ENCODE data around the gene ANKS1A.
"Not testable (repeated sequence)": the region's sequence is repeated elsewhere in the genome, so short reads cannot be mapped to it uniquely, and the experiment has no call there.

ANKS1A gene

GRCh38 chr6:35105078-35105477 lies 216.0 kb downstream of the ANKS1A start:
- TF ChIP-seq POLR2A (IDR thresholded peaks at IDR 0.05; ENCODE audit: low read length): no peak
- no peak for TF ChIP-seq GATA1 (IDR thresholded peaks at IDR 0.05; ENCODE audit: low read depth, low read length)
- DNase-seq: no peak

GRCh38 chr6:35106061-35106460 lies 217.0 kb downstream of the ANKS1A start:
- DNase-seq: not testable (repeated sequence)

GRCh38 chr6:35107208-35107607 lies 218.2 kb downstream of the ANKS1A start:
- DNase-seq: not testable (repeated sequence)

GRCh38 chr6:35107761-35108160 lies 218.7 kb downstream of the ANKS1A start:
- DNase-seq: not testable (repeated sequence)

- no peak for DNase-seq
- TF ChIP-seq GATA1 (IDR thresholded peaks at IDR 0.05; ENCODE audit: low read depth, low read length): no peak
- no peak for TF ChIP-seq POLR2A (IDR thresholded peaks at IDR 0.05; ENCODE audit: low read length)
Observed at GRCh38 chr6:35108309-35108885, 219.3 kb downstream of the ANKS1A start.

- no peak for DNase-seq
- TF ChIP-seq POLR2A (IDR thresholded peaks at IDR 0.05; ENCODE audit: low read length) (no peak), GATA1 (IDR thresholded peaks at IDR 0.05; ENCODE audit: low read depth, low read length) (no peak)
Observed at GRCh38 chr6:35120746-35121145, 231.7 kb downstream of the ANKS1A start.

- TF ChIP-seq POLR2A (IDR thresholded peaks at IDR 0.05; ENCODE audit: low read length): no peak
- no peak for TF ChIP-seq GATA1 (IDR thresholded peaks at IDR 0.05; ENCODE audit: low read depth, low read length)
- DNase-seq: no peak
Observed at GRCh38 chr6:35124356-35124755, 235.3 kb downstream of the ANKS1A start.

- no peak for DNase-seq
- TF ChIP-seq GATA1 (IDR thresholded peaks at IDR 0.05; ENCODE audit: low read depth, low read length): no peak
- TF ChIP-seq POLR2A (IDR thresholded peaks at IDR 0.05; ENCODE audit: low read length): no peak
Observed at GRCh38 chr6:35128042-35128441, 239.0 kb downstream of the ANKS1A start.

GRCh38 chr6:35128496-35128895 lies 239.4 kb downstream of the ANKS1A start:
- TF ChIP-seq GATA1 (IDR thresholded peaks at IDR 0.05; ENCODE audit: low read depth, low read length) (no peak), POLR2A (IDR thresholded peaks at IDR 0.05; ENCODE audit: low read length) (no peak)
- DNase-seq: no peak

- DNase-seq: no peak
Observed at GRCh38 chr6:35136185-35136584, 247.1 kb downstream of the ANKS1A start.

GRCh38 chr6:35138191-35138590 lies 249.1 kb downstream of the ANKS1A start:
- not testable (repeated sequence) for DNase-seq

More at GRCh38 chr6:35136185-35136584, 247.1 kb downstream of the ANKS1A start:
- TF ChIP-seq GATA1 (IDR thresholded peaks at IDR 0.05; ENCODE audit: low read depth, low read length) (no peak), POLR2A (IDR thresholded peaks at IDR 0.05; ENCODE audit: low read length) (no peak)

GRCh38 chr6:35139470-35139869 lies 250.4 kb downstream of the ANKS1A start:
- no peak for DNase-seq
- TF ChIP-seq GATA1 (IDR thresholded peaks at IDR 0.05; ENCODE audit: low read depth, low read length): no peak
- TF ChIP-seq POLR2A (IDR thresholded peaks at IDR 0.05; ENCODE audit: low read length): no peak

GRCh38 chr6:35139924-35140638 lies 251.0 kb downstream of the ANKS1A start:
- peak; percentile 75 to 86 for DNase-seq
- TF ChIP-seq POLR2A (IDR thresholded peaks at IDR 0.05; ENCODE audit: low read length): no peak
- TF ChIP-seq GATA1 (IDR thresholded peaks at IDR 0.05; ENCODE audit: low read depth, low read length): no peak

GRCh38 chr6:35140639-35141006 lies 251.6 kb downstream of the ANKS1A start:
- no peak for DNase-seq
- no peak for TF ChIP-seq POLR2A (IDR thresholded peaks at IDR 0.05; ENCODE audit: low read length)
- TF ChIP-seq GATA1 (IDR thresholded peaks at IDR 0.05; ENCODE audit: low read depth, low read length): no peak
